HG03565 (cell line): ENCODE data around the gene COL23A1.

Source experiments
- ATAC-seq: cut with Tn5 transposase; IDR thresholded peaks from one replicate; pipeline ENCODE4 v1.9.1; 2021; ENCODE audit warnings: mild to moderate bottlenecking, moderate library complexity; ENCODE audit not compliant: unreplicated experiment

COL23A1 gene

GRCh38 chr5:178463321-178464155, 126.7 kb downstream of the COL23A1 start:
- ATAC-seq = no peak

GRCh38 chr5:178462816-178463215, 127.4 kb downstream of the COL23A1 start:
- no peak for ATAC-seq

- ATAC-seq = no peak
Measured at GRCh38 chr5:178462076-178462475, 128.1 kb downstream of the COL23A1 start.

GRCh38 chr5:178461004-178461730, 129.0 kb downstream of the COL23A1 start:
- ATAC-seq = no peak

GRCh38 chr5:178460598-178460997, 129.6 kb downstream of the COL23A1 start:
- no peak for ATAC-seq

GRCh38 chr5:178460174-178460573, 130.0 kb downstream of the COL23A1 start:
- no peak for ATAC-seq

- no peak for ATAC-seq
Measured at GRCh38 chr5:178458140-178458539, 132.1 kb downstream of the COL23A1 start.

GRCh38 chr5:178457471-178457870, 132.7 kb downstream of the COL23A1 start:
- ATAC-seq = no peak

- no peak for ATAC-seq
Measured at GRCh38 chr5:178455480-178455835, 134.7 kb downstream of the COL23A1 start.

- no peak for ATAC-seq
Measured at GRCh38 chr5:178454821-178455479, 135.2 kb downstream of the COL23A1 start.

GRCh38 chr5:178454303-178454702, 135.9 kb downstream of the COL23A1 start:
- no peak for ATAC-seq

- no peak for ATAC-seq
Measured at GRCh38 chr5:178453224-178453623, 137.0 kb downstream of the COL23A1 start.

GRCh38 chr5:178450121-178451028, 139.8 kb downstream of the COL23A1 start:
- ATAC-seq = no peak

GRCh38 chr5:178449163-178450070, 140.8 kb downstream of the COL23A1 start:
- ATAC-seq = no peak

GRCh38 chr5:178445534-178445933, 144.7 kb downstream of the COL23A1 start:
- no peak for ATAC-seq

GRCh38 chr5:178442405-178443257, 147.6 kb downstream of the COL23A1 start:
- ATAC-seq = no peak

GRCh38 chr5:178441486-178442270, 148.5 kb downstream of the COL23A1 start:
- ATAC-seq = no peak

- no peak for ATAC-seq
Measured at GRCh38 chr5:178440181-178440580, 150.0 kb downstream of the COL23A1 start.
